GM19035 (cell line): ENCODE results near the gene IPMK.

ENCODE experiments used
- ATAC-seq: cut with Tn5 transposase; IDR thresholded peaks from one replicate; pipeline ENCODE4 v1.9.1; 2021; ENCODE audit not compliant: unreplicated experiment

Gene IPMK

GRCh38 chr10:58267713-58268453 is at the start of gene IPMK:
IPMK (minus strand) TSS chr10:58267894; CDS start chr10:58267611, 283 bp downstream.
- ATAC-seq, result peak; percentile 58

DNA sequence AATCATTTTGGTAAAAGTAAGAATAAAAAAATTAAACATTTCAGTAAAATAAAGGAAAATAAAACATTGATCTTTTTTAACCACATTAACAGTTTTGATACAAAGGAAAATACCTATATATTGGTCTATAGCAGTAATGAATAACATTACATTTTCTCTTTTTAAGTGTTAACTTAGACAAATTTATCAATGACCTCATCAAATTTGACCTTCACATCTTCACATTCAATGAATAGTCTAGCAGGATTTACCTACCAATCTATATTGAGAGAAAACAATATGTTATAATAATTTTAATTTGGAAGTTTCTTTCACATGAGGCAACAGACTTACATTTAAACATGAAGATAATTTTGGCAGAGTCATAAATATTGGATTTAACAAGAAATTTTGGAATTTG is 49.2 kb upstream of the IPMK start:
- ATAC-seq, result no peak

DNA sequence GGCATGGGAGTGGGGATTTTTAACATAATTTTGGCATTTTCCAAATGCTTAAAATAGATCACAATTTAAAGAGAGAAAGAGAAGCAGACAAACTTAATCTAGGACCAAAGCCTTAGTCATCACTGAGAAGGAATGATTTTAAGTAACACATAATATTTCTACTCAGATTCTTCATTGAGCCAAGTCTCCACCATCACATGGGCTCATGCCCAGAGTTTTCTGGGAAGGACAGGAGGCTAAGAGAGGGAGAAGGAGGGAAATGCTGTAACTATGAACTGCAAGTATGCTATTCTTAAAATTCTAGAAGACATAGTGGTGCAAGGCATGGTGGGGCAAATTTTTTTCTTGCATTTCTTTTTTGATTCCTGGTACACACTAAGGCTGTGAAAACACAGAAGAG is 43.3 kb upstream of the IPMK start:
- ATAC-seq, result no peak

DNA sequence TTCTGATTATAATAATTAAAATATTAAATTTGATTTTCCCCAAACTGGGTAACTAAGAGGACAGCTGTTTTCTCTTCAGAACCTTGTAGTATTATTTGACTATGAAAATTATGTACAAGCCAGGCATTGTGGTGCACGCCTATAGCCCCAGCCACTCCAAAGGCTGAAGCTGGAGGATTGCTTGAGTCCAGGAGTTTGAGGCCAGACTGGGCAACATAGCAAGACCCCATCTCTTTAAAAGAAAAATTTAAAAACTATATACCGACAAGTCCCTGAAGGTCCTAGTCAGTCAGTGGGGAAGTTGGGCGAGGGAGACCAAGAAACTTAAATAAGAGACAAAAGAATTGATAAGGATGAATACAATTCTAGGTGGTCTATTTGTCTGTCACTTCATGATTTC is 40.0 kb upstream of the IPMK start:
- no peak for ATAC-seq

- no peak for ATAC-seq
Observed at GRCh38 chr10:58305821-58306220, 38.1 kb upstream of the IPMK start.

DNA sequence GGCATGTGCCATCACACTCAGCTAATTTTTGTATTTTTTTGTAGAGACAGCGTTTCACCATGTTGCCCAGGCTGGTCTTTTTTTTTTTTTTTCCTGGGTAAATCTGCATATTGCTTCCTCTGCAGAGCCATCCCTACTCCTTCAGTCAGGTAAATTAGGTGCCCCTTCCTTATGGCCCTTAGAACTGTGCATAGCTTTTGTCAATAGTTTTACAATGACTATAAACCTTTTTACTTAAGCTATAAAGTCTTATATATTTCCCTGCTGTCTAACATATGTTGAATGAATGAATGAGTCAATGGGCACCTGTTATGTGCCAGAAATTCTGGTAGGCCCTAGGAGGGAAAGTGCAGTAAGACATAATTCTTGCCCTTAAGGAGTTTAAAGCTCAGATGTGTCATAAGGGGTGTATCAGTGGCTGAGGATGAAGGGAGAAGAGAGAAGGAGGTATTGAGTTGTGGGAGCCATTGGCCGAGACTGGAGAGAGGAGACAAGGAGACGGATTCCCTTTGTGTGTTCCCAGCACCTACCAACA is 36.5 kb upstream of the IPMK start:
- no peak for ATAC-seq

- ATAC-seq, result no peak
Observed at GRCh38 chr10:58302254-58302653, 34.6 kb upstream of the IPMK start.

DNA sequence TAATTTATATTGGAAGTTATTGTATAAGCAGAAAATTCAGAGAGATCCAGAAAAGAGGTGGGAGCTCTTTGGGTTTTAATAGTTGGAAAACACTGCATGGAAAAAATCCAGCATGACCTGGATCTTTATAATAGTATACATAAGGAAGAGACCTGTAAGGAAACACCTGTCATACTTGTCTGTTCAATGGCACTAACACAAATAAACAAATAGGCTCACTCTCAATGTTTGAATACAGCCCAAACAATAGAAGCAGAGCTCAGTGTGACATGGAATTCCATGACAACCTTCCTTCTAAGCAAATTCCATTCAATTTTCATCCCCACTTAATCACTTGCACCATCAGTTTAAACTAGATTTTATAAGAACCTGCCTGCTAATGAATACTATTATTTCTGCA is 33.0 kb upstream of the IPMK start:
- ATAC-seq, result no peak

GRCh38 chr10:58299580-58299979 is 31.9 kb upstream of the IPMK start:
- peak; percentile 94 for ATAC-seq

GRCh38 chr10:58293989-58294388 is 26.3 kb upstream of the IPMK start:
- ATAC-seq, result no peak

DNA sequence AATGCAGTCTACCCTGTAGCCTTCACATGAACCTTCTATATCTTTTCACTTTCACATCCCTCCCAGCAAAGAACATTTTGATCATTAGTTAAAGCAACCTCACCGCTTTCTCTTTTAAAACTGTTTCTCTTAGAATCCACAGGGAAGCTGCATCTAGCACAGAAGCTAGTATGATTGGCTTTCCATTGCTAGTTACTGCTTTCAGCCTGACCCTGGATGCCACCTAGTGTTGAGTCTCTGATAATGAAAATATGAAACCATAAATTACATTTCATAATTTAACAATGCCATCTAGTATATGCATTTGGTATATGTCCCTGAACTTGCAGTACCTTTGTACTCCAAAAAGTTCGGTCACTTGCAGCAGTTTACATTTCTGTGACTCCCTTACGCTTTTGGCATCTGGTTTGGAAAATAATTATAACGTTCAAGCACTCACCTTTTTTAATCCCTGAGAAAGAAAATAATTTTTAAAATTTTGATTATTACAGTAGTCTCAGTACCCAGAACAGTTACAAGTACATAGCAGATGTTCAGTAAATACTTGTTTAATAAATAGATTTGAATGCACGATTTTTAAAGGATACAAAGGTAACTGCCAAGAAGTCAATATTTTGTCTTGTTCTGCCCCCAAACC is 24.0 kb upstream of the IPMK start:
- ATAC-seq, result peak; percentile 94

DNA sequence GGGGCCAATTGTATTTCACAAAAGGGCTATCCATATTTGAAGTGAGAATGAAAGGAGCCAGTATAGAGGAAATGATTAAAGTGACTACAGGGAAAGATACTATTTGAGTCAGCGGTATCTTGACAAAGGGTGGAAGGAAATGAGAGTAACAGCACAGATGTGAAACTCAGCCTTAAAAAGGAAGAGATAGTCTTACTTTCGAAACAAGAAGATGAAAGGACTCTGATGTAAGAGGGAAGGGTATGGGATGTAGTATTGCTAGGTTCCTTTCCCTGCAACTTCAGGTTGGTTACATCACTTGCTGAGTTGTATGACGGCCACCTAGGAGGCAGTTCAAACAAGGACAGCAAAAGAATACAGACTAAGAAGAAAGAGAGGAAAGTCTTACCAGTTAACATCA is 14.9 kb upstream of the IPMK start:
- ATAC-seq, result peak; percentile 99

DNA sequence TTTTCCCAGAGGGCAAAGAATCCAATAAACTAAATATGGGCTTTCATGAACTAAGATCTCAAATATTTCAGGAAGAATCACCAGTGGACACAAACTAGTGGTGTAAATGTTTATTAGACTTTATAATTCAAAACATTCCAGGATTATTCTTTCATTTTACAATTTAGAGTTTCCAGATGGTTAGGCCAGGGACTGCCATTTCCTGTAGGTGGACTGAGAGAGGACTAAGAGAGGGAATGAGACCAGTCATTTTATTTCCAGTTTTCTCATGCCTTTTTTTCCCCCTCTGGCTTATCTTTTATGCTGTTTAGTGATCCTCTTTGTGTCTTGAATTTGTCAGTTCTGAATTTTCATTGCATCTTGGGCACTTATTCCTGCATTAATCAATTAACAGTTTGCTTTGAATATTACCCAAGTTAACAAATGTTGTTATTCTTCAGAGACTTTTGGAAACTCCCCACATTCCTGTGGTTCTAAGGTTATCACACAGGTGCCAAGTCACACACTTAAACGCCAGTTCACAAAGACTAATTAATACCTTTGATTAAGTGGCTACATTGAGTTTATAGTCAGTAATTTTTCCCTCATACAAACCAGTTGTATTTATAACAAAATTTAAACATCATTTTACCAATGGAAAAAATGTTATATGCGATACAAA is 13.5 kb upstream of the IPMK start:
- no peak for ATAC-seq

- ATAC-seq, result no peak
Observed at GRCh38 chr10:58280477-58280876, 12.8 kb upstream of the IPMK start.

GRCh38 chr10:58278962-58279307 is 11.2 kb upstream of the IPMK start:
- no peak for ATAC-seq

DNA sequence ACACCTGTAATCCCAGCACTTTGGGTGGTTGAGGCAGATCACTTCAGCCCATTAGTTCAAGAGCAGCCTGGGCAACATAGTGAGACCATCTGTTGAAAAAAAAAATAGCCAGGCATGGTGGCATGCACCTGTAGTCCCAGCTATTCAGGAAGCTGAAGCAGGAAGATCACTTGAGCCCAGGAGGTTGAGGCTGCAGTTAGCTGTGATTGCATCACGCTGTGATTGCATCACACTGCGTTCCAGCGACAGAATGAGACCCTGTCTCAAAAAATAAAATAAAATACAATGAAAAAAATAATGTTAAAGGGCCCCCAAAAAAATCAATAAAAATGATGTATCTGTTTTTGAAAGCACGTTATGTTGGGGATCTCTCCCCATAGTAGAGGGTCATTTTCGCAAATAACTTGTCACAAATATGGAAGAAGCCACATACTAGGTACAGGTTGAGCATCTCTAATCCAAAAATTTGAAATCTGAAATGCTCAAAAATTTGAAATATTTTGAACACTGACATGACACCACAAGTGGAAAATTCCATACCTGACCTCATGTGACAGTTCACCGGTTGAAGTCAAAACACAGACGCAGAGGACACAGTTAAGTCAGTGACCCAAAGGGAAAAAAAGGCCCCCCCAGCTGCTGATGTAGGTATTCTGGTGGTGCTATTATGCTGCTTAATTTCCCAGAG is 10.7 kb upstream of the IPMK start:
- no peak for ATAC-seq

GRCh38 chr10:58275908-58276307 is 8.2 kb upstream of the IPMK start:
- ATAC-seq, result no peak

GRCh38 chr10:58275261-58275660 is 7.6 kb upstream of the IPMK start:
- no peak for ATAC-seq

DNA sequence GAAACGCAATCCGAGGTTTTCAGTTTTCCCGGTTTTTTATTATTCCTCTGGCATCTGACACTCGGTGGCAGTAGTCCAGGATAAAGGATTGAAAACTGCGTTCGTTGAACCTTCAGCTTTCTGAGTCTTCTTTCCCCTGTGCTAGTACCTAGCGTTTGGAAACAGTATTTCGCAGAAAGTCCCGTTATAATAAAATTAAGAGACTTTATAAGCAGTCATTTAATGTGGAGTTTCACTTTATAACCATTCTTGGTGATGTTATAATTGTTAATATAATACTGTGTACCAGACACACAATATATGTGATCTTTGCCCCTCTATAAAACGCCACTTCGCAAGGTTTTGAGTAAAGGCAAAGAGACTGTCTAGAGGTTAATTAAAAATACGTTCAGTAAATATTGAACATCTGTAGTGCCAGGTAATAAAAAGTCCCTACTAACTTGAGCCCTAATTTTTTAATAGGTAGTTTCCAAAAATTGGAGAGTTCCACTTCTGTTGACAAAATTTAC is 2.1 kb upstream of the IPMK start:
- no peak for ATAC-seq

GRCh38 chr10:58268946-58269781 is 1.5 kb upstream of the IPMK start, which contains the start of gene CISD1:
CISD1 (plus strand) TSS chr10:58269162; CDS start chr10:58269274, 112 bp downstream.
- peak; percentile 58 for ATAC-seq
